MM.1S (cell line): ENCODE results near the gene ASB11.

Source experiments
- DNase-seq: peaks from one replicate; pipeline ENCODE4 v3.0.0-alpha.2; 2015
- H2AFZ ChIP-seq: fragments of 300-600 bp; sonication (generic); 2 replicates; pipeline ENCODE4 v1.6.0; 2016; ENCODE audit warnings: antibody characterized with exemption, low read length
- H3F3A ChIP-seq: fragments of 300-600 bp; sonication (generic); 2 replicates; pipeline ENCODE4 v1.6.1; 2016; ENCODE audit warnings: mild to moderate bottlenecking, antibody characterized with exemption, low read length, moderate library complexity, mixed read lengths; ENCODE audit not compliant: insufficient read depth
- H3K27ac ChIP-seq: fragments of 300-600 bp; sonication (generic); 2 replicates; pipeline ENCODE4 v1.5.1; 2016; ENCODE audit warnings: mild to moderate bottlenecking, low read length
- H3K27me3 ChIP-seq: fragments of 300-600 bp; sonication (generic); replicated peaks from 2 replicates; pipeline ENCODE4 v1.6.0; 2016; ENCODE audit warnings: low read length; ENCODE audit not compliant: insufficient read depth
- H3K36me3 ChIP-seq: fragments of 300-600 bp; sonication (generic); replicated peaks from 2 replicates; pipeline ENCODE4 v1.6.1; 2016; ENCODE audit warnings: mild to moderate bottlenecking, low read length, mixed read lengths; ENCODE audit not compliant: insufficient read depth
- H3K4me1 ChIP-seq: fragments of 300-600 bp; sonication (generic); 2 replicates; pipeline ENCODE4 v1.6.1; 2016; ENCODE audit warnings: low read length, mixed read lengths
- H3K4me2 ChIP-seq: fragments of 300-600 bp; sonication (generic); 2 replicates; pipeline ENCODE4 v1.6.0; 2016; ENCODE audit warnings: low read depth, low read length
- H3K4me3 ChIP-seq: fragments of 300-600 bp; sonication (generic); 2 replicates; pipeline ENCODE4 v1.5.1; 2016; ENCODE audit warnings: low read length, mixed read lengths
- H3K79me2 ChIP-seq: fragments of 300-600 bp; sonication (generic); 2 replicates; pipeline ENCODE4 v1.6.1; 2016; ENCODE audit warnings: mixed run types, low read length, mixed read lengths
- H3K9ac ChIP-seq: fragments of 300-600 bp; sonication (generic); 2 replicates; pipeline ENCODE4 v1.6.1; 2016; ENCODE audit warnings: low read length, mixed read lengths
- H3K9me2 ChIP-seq: fragments of 300-600 bp; sonication (generic); replicated peaks from 2 replicates; pipeline ENCODE4 v1.6.1; 2016; ENCODE audit warnings: mild to moderate bottlenecking, low read length, mixed read lengths; ENCODE audit not compliant: insufficient read depth
- H3K9me3 ChIP-seq: fragments of 300-600 bp; sonication (generic); replicated peaks from 2 replicates; pipeline ENCODE4 v1.6.1; 2016; ENCODE audit warnings: mild to moderate bottlenecking, low read length, mixed read lengths; ENCODE audit not compliant: insufficient read depth
- H4K20me1 ChIP-seq: fragments of 300-600 bp; sonication (generic); 2 replicates; pipeline ENCODE4 v1.6.1; 2016; ENCODE audit warnings: mild to moderate bottlenecking, low read length, moderate library complexity, mixed read lengths; ENCODE audit not compliant: insufficient read depth
- EZH2 ChIP-seq: fragments of 300-600 bp; sonication (generic); optimal IDR thresholded peaks from 2 replicates; pipeline ENCODE3; 2017; ENCODE audit warnings: low read depth, mild to moderate bottlenecking, antibody characterized with exemption, low read length, mixed read lengths
- EZH2phosphoT487 ChIP-seq: fragments of 300-600 bp; sonication (generic); IDR thresholded peaks from 2 replicates; pipeline ENCODE4 v1.6.1; 2018; ENCODE audit warnings: antibody characterized with exemption, low read length
- TF ChIP-seq, protein P1 (sequence below): fragments of 300-600 bp; sonication (generic); IDR thresholded peaks from 2 replicates; pipeline ENCODE4 v1.5.1; 2016; ENCODE audit warnings: antibody characterized with exemption, low read length, mixed read lengths

Gene ASB11

GRCh38 chrX:15356444-15356843, 41.0 kb upstream of the ASB11 start:
- Histone ChIP-seq H3K9me2 (no peaks in the 10 kb centered on the region), H3K79me2 (no peaks in the 10 kb centered on the region), H4K20me1 (no peaks in the 10 kb centered on the region), H3F3A (no peaks in the 10 kb centered on the region), H3K4me3 (no peak overlapping the region), H3K4me1 (no peaks in the 10 kb centered on the region), H3K36me3 (no peaks in the 10 kb centered on the region), H3K27me3 (no peaks in the 10 kb centered on the region), H2AFZ (no peak overlapping the region), H3K9me3 (no peaks in the 10 kb centered on the region), H3K9ac (no peak overlapping the region), H3K4me2 (no peak overlapping the region), H3K27ac (no peak overlapping the region)
- DNase-seq = no peak
- no peak for TF ChIP-seq EZH2phosphoT487

DNA sequence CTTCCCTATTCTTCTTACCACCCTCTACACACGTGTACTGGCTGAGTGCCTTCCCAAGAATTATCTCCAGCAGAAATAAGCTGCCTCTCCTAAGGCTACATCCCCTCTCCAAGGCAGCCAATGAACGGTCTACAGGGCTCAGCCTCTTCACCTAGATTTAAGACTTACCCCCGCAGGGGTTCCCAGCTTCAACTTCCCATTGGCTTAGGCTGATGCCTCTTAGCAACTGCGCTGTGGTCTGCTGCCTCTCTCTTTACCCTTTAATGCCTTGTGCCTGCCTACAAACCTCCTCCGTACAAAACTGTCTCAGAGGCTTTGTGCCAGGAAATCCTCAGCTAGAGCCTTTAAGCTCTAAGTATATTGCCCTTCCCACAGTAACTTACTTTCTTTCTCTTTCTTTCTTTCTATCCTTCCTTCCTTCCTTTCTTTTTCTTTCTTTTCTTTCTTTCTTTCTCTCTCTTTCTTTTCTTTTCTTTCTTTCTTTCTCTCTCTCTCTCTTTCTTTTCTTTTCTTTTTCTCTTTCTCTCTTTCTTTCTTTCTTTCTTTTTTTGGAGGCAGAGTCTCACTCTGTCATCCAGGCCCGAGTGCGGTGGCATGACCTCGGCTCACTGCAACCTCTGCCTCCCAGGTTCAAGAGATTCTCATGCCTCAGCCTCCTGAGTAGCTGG, 35.0 kb upstream of the ASB11 start:
- no peak overlapping the region for H2AFZ ChIP-seq
- no peak overlapping the region for H3K9ac ChIP-seq
- no peaks in the 10 kb centered on the region for H3F3A ChIP-seq
- TF ChIP-seq, protein P1, sequence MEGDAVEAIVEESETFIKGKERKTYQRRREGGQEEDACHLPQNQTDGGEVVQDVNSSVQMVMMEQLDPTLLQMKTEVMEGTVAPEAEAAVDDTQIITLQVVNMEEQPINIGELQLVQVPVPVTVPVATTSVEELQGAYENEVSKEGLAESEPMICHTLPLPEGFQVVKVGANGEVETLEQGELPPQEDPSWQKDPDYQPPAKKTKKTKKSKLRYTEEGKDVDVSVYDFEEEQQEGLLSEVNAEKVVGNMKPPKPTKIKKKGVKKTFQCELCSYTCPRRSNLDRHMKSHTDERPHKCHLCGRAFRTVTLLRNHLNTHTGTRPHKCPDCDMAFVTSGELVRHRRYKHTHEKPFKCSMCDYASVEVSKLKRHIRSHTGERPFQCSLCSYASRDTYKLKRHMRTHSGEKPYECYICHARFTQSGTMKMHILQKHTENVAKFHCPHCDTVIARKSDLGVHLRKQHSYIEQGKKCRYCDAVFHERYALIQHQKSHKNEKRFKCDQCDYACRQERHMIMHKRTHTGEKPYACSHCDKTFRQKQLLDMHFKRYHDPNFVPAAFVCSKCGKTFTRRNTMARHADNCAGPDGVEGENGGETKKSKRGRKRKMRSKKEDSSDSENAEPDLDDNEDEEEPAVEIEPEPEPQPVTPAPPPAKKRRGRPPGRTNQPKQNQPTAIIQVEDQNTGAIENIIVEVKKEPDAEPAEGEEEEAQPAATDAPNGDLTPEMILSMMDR = no peak
- TF ChIP-seq EZH2 (no peak), EZH2phosphoT487 (no peak)
- no peaks in the 10 kb centered on the region for H3K79me2 ChIP-seq
- no peaks in the 10 kb centered on the region for H3K27me3 ChIP-seq
- H3K27ac ChIP-seq = no peak overlapping the region
- H3K4me1 ChIP-seq = no peaks in the 10 kb centered on the region
- no peaks in the 10 kb centered on the region for H3K36me3 ChIP-seq
- H3K4me3 ChIP-seq = no peak overlapping the region
- no peak overlapping the region for H3K4me2 ChIP-seq
- H3K9me2 ChIP-seq = no peaks in the 10 kb centered on the region
- H4K20me1 ChIP-seq = no peaks in the 10 kb centered on the region
- DNase-seq = no peak
- H3K9me3 ChIP-seq = no peaks in the 10 kb centered on the region

GRCh38 chrX:15349046-15349445, 33.6 kb upstream of the ASB11 start:
- Histone ChIP-seq H4K20me1 (no peaks in the 10 kb centered on the region), H3K4me1 (no peaks in the 10 kb centered on the region), H3K79me2 (no peaks in the 10 kb centered on the region), H3K36me3 (no peaks in the 10 kb centered on the region), H3K9me2 (no peaks in the 10 kb centered on the region), H3K27ac (no peak overlapping the region), H3K9me3 (no peaks in the 10 kb centered on the region), H3K4me3 (no peak overlapping the region), H3K4me2 (no peak overlapping the region), H3K27me3 (no peaks in the 10 kb centered on the region), H2AFZ (no peak overlapping the region), H3K9ac (no peak overlapping the region), H3F3A (no peaks in the 10 kb centered on the region)
- no peak for TF ChIP-seq EZH2
- TF ChIP-seq, protein P1 = peak; percentile 39
- no peak for TF ChIP-seq EZH2phosphoT487
- peak; percentile 47 for DNase-seq

GRCh38 chrX:15345976-15346375, 30.5 kb upstream of the ASB11 start:
- Histone ChIP-seq H3K4me2 (no peak overlapping the region), H3F3A (no peaks in the 10 kb centered on the region), H4K20me1 (no peaks in the 10 kb centered on the region), H3K9me2 (no peaks in the 10 kb centered on the region), H3K27ac (no peak overlapping the region), H3K4me1 (no peaks in the 10 kb centered on the region), H3K36me3 (no peaks in the 10 kb centered on the region), H3K79me2 (no peaks in the 10 kb centered on the region), H3K4me3 (no peak overlapping the region), H2AFZ (no peak overlapping the region), H3K9me3 (no peaks in the 10 kb centered on the region), H3K9ac (no peak overlapping the region), H3K27me3 (no peaks in the 10 kb centered on the region)
- DNase-seq = no peak
- TF ChIP-seq EZH2phosphoT487 (no peak), EZH2 (no peak)
- TF ChIP-seq, protein P1 = no peak
